A549 (cell line): ENCODE data around the gene ALG3. TPM values are rescaled to one million over a fixed set of nuclear protein-coding genes. Genes with fewer than 3 reads are reported as not detected.
"Not testable (repeated sequence)": the region's sequence is repeated elsewhere in the genome, so short reads cannot be mapped to it uniquely, and the experiment has no call there.

Experiments used
- ATAC-seq, 2 experiments: fragments of 200-7000 bp in 1 of 2; fragments of >200 bp in 1 of 2; cut with Nextera tagmentation in 1 of 2; cut with Tn5 transposase in 1 of 2; 3 replicates each; pipeline versions ENCODE4 v1.8.0 to v1.9.1; 2018 to 2020; ENCODE audit warnings: mild to moderate bottlenecking in 1 of 2, moderate library complexity in 1 of 2
- CTCF ChIA-PET: fragments of 300-600 bp; sonication (Branson Sonifier 250); formaldehyde crosslinking; extraction: SDS; loops from one replicate; lab custom pipeline; 2021; ENCODE audit warnings: antibody characterized with exemption, inconsistent platforms; lab: Yijun Ruan, JAX
- POLR2A ChIA-PET: fragments of 350-600 bp; formaldehyde crosslinking; extraction: SDS; loops from one replicate; lab custom pipeline; 2021; ENCODE audit warnings: antibody characterized with exemption, inconsistent platforms; lab: Yijun Ruan, JAX
- DNase-seq, 2 experiments: peaks; one replicate each; pipeline versions ENCODE4 v3.0.0 to v3.0.0-alpha.2; 2011 to 2016; ENCODE audit warnings: low read depth in 1 of 2, low spot score in 1 of 2
- FAIRE-seq: peaks from 2 replicates; lab custom pipeline; 2011; peaks lifted over from hg19 to GRCh38; lab: Jason Lieb, UNC
- H3K27ac ChIP-seq, 2 experiments: fragments of >200 bp; sonication (Bioruptor Twin); formaldehyde crosslinking; 3 replicates each; pipeline ENCODE4 v1.5.1; 2016 to 2017
- H3K4me1 ChIP-seq: fragments of >200 bp; sonication (Bioruptor Twin); formaldehyde crosslinking; 3 replicates; pipeline ENCODE4 v1.6.1; 2016
- H3K4me2 ChIP-seq: fragments of >200 bp; sonication (Bioruptor Twin); formaldehyde crosslinking; 3 replicates; pipeline ENCODE4 v1.6.1; 2016
- H3K4me3 ChIP-seq: fragments of >200 bp; sonication (Bioruptor Twin); formaldehyde crosslinking; 3 replicates; pipeline ENCODE4 v1.5.1; 2016
- H3K9me3 ChIP-seq: fragments of >200 bp; sonication (Bioruptor Twin); formaldehyde crosslinking; 3 replicates; pipeline ENCODE4 v1.6.1; 2016
- ATOH8 ChIP-seq: fragments of 250-450 bp; sonication (Bioruptor Pico); IDR thresholded peaks from 2 replicates; pipeline ENCODE4 v1.5.0; 2020; ENCODE audit warnings: low read depth, mild to moderate bottlenecking, moderate library complexity
- BCL3 ChIP-seq: fragments of >200 bp; sonication (Bioruptor Twin); formaldehyde crosslinking; IDR thresholded peaks from 3 replicates; pipeline ENCODE4 v1.6.1; 2016
- BHLHE40 ChIP-seq: IDR thresholded peaks from 2 replicates; pipeline ENCODE4 v1.6.1; 2012; ENCODE audit warnings: low read depth, low read length, inconsistent platforms
- CEBPB ChIP-seq, 2 experiments: fragments of >200 bp in 1 of 2; sonication (Bioruptor Twin) in 1 of 2; formaldehyde crosslinking in 1 of 2; IDR thresholded peaks; 2 replicates each; pipeline ENCODE4 v1.6.1; 2012 to 2016
- EHMT2 ChIP-seq: fragments of 200-600 bp; sonication (generic); IDR thresholded peaks from 2 replicates; pipeline ENCODE4 v1.6.1; 2016; ENCODE audit warnings: antibody characterized with exemption, low read depth, mild to moderate bottlenecking, moderate library complexity
- EP300 ChIP-seq, 2 experiments: fragments of >200 bp; sonication (Bioruptor Twin); formaldehyde crosslinking; IDR thresholded peaks; 2 replicates in 1 of 2; 3 replicates in 1 of 2; pipeline ENCODE4 v1.6.1; 2016 to 2017
- ESRRA ChIP-seq: fragments of 150-350 bp; IDR thresholded peaks from 2 replicates; pipeline ENCODE4 v1.6.1; 2014; ENCODE audit warnings: mild to moderate bottlenecking, low read length, borderline replicate concordance
- GATA3 ChIP-seq: IDR thresholded peaks from 2 replicates; pipeline ENCODE4 v1.6.1; 2012; ENCODE audit warnings: borderline replicate concordance
- HES2 ChIP-seq: fragments of >200 bp; sonication (Bioruptor Twin); formaldehyde crosslinking; IDR thresholded peaks from 2 replicates; pipeline ENCODE4 v1.6.1; 2016
- HEYL ChIP-seq: fragments of 250-450 bp; sonication (Bioruptor Pico); IDR thresholded peaks from 2 replicates; pipeline ENCODE4 v1.8.0; 2021; ENCODE audit warnings: mild to moderate bottlenecking, moderate library complexity
- HOXA7 ChIP-seq: fragments of 250-450 bp; sonication (Bioruptor Pico); IDR thresholded peaks from 2 replicates; pipeline ENCODE4 v1.5.0; 2020; ENCODE audit warnings: mild to moderate bottlenecking, moderate library complexity
- JUNB ChIP-seq: fragments of >200 bp; sonication (Bioruptor Twin); formaldehyde crosslinking; IDR thresholded peaks from 2 replicates; pipeline ENCODE4 v1.6.1; 2016
- MAFK ChIP-seq: fragments of 450-650 bp; IDR thresholded peaks from 2 replicates; pipeline ENCODE4 v1.6.1; 2014; ENCODE audit not compliant: partially characterized antibody
- MYC ChIP-seq: IDR thresholded peaks from 2 replicates; pipeline ENCODE4 v1.6.1; 2012; ENCODE audit warnings: mild to moderate bottlenecking, inconsistent platforms, low read length, improper control_type of control experiment, borderline replicate concordance
- NPAS2 ChIP-seq: fragments of 250-450 bp; sonication (Bioruptor Pico); IDR thresholded peaks from 2 replicates; pipeline ENCODE4 v1.8.0; 2022; ENCODE audit warnings: mild to moderate bottlenecking, moderate library complexity, borderline replicate concordance
- PBX3 ChIP-seq: IDR thresholded peaks from 2 replicates; pipeline ENCODE4 v1.6.1; 2012
- PHF8 ChIP-seq: fragments of 200-600 bp; sonication (generic); IDR thresholded peaks from 2 replicates; pipeline ENCODE4 v1.6.1; 2016; ENCODE audit warnings: low read depth, mild to moderate bottlenecking, antibody characterized with exemption, moderate library complexity, borderline replicate concordance
- POLR2A ChIP-seq: IDR thresholded peaks from 2 replicates; pipeline ENCODE4 v1.6.1; 2012; ENCODE audit warnings: mild to moderate bottlenecking, low read length
- RAD21 ChIP-seq, 2 experiments: fragments of >200 bp in 1 of 2; sonication (Bioruptor Twin) in 1 of 2; formaldehyde crosslinking in 1 of 2; IDR thresholded peaks in 1 of 2; conservative IDR thresholded peaks in 1 of 2; 2 replicates in 1 of 2; 3 replicates in 1 of 2; pipeline ENCODE4 v1.6.1; 2012 to 2018; ENCODE audit warnings: inconsistent platforms in 1 of 2
- RFX5 ChIP-seq: fragments of 450-650 bp; IDR thresholded peaks from 2 replicates; pipeline ENCODE4 v1.7.1; 2014; ENCODE audit warnings: antibody characterized with exemption, mild to moderate bottlenecking, moderate library complexity
- TP53 ChIP-seq: fragments of 250-450 bp; sonication (Bioruptor Pico); IDR thresholded peaks from 2 replicates; pipeline ENCODE4 v1.5.0; 2021; ENCODE audit warnings: mild to moderate bottlenecking, moderate library complexity
- ZC3H11A ChIP-seq: fragments of 450-650 bp; IDR thresholded peaks from 2 replicates; pipeline ENCODE4 v1.6.1; 2014; ENCODE audit warnings: antibody characterized with exemption, mild to moderate bottlenecking
- WGBS: methylation state at CpG from one replicate; pipeline ENCODE4 v1.1.6; 2017; ENCODE audit errors: missing lambda C conversion rate; 5-methylcytosine and 5-hydroxymethylcytosine counted together
- polyA plus RNA-seq, 4 experiments: library from polyadenylated mRNA; depleted of rRNA in 3 of 4; stranded (reverse); fragments of >200 nt; fragmentation: RNase III in 1 of 4; extraction: RNeasy Plus Mini Kit Qiagen cat#74134 plus additional on column Dnase treatment in 1 of 4; gene quantifications; 2 replicates in 3 of 4; 3 replicates in 1 of 4; pipeline ENCODE4 v1.2.3, GENCODE V29; 2011 to 2017
- TF ChIP-seq, protein P1 (sequence below): IDR thresholded peaks from 2 replicates; pipeline ENCODE4 v1.6.1; 2012
- TF ChIP-seq, protein P2 (sequence below): fragments of 450-650 bp; IDR thresholded peaks from 2 replicates; pipeline ENCODE4 v1.6.1; 2014; ENCODE audit warnings: antibody characterized with exemption

ALG3 gene
- polyA plus RNA-seq, 2 of the 4 experiments (the other 2 are of a cell fraction): 49.1 to 59.6 TPM

- Histone ChIP-seq H3K27ac (no peak within 1 kb of the TSS), H3K4me3 (no peak within 1 kb of the TSS), H3K9me3 (no peaks in the 10 kb centered on the region), H3K4me1 (no peaks in the 10 kb centered on the region), H3K4me2 (no peak within 1 kb of the TSS)
- TF ChIP-seq HES2: no peak
- no peak for TF ChIP-seq TP53 (CRISPR knock-in tag)
- no peak for TF ChIP-seq GATA3
- no peak for TF ChIP-seq PHF8
- no peak for TF ChIP-seq MYC
- 67% methylated on average over 18 of the region's 65 CpGs for WGBS
- DNase-seq: no peak
- CTCF ChIA-PET: no interaction called here
- ATAC-seq: 0 out of 6 replicates have a peak, but pooled peaks of 1 of the 2 experiments have one; percentile 21
- POLR2A ChIA-PET: no interaction called here
- FAIRE-seq: no peak
These were observed 27.5 kb upstream of the ALG3 start, which contains the start of gene ECE2 for GRCh38 chr3:184275961-184276910. ECE2 (plus strand) TSS chr3:184276022; CDS start chr3:184276154, 132 bp downstream.

DNA sequence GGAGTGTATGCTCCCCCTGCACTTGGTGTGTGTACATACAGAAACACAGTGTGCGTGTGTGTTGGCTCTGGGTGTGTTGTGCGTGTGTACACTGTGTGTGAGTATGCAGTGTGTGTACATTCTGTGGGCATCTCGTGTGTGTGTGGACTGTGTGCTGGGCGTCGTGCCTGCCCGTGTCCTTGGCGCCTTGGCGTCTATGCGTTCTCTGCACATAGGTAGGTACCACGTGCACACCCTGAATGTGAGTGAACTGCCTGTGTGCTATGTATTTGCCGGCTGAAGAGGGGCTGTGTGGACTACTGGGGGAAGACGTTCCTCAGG is 26.6 kb upstream of the ALG3 start:
- H3K9me3 ChIP-seq: no peaks in the 10 kb centered on the region
- no peak overlapping the region for H3K4me2 ChIP-seq
- FAIRE-seq: no peak
- WGBS: 62% methylated on average over 6 of the region's 12 CpGs
- no peak; a peak in 1 of 6 replicates for ATAC-seq
- H3K4me3 ChIP-seq: no peak overlapping the region
- no peak for DNase-seq
- H3K27ac ChIP-seq: no peak overlapping the region
- H3K4me1 ChIP-seq: no peaks in the 10 kb centered on the region
- CTCF ChIA-PET: no interaction called here
- POLR2A ChIA-PET: no interaction called here
- TF ChIP-seq EP300 (IDR thresholded peaks at IDR 0.05): no peak
- no peak for TF ChIP-seq BCL3
- TF ChIP-seq ATOH8: no peak
- TF ChIP-seq RFX5: no peak
- TF ChIP-seq HOXA7 (CRISPR knock-in tag): no peak

DNA sequence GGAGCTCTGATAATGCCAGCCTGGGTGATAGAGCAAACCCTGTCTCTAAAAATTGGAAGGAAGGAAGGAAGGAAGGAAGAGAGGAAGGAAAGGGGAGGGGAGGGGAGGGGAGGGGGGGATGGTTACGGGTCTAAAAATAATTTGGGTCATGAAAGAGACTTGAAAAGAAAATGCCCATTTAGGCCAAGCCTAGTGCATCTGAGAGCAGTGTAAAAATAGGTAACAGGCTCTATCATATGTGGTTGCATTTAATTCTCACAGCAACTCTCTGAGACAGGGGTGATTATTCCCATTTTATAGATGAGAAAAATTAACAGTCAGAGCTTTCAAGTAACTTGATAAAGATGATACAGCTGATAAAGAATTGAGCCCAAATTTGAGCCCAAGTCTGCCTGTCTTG is 23.5 kb upstream of the ALG3 start:
- Histone ChIP-seq H3K4me3 (no peak overlapping the region), H3K4me1 (no peaks in the 10 kb centered on the region), H3K4me2 (no peak overlapping the region), H3K27ac (no peak overlapping the region), H3K9me3 (no peaks in the 10 kb centered on the region)
- 15% methylated on average over 1 of the region's 1 CpG for WGBS
- no peak for TF ChIP-seq RAD21 (conservative IDR thresholded peaks at IDR 0.05 in 1 of 2, IDR thresholded peaks at IDR 0.05 in 1 of 2)
- no peak for TF ChIP-seq CEBPB (IDR thresholded peaks at IDR 0.05)
- TF ChIP-seq EP300 (IDR thresholded peaks at IDR 0.05): no peak
- TF ChIP-seq, protein P1, sequence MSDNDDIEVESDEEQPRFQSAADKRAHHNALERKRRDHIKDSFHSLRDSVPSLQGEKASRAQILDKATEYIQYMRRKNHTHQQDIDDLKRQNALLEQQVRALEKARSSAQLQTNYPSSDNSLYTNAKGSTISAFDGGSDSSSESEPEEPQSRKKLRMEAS: no peak
- no peak for TF ChIP-seq HEYL (CRISPR knock-in tag)
- no peak for TF ChIP-seq NPAS2
- no peak for TF ChIP-seq JUNB
- no peak for TF ChIP-seq BHLHE40
- TF ChIP-seq ATOH8: no peak
- TF ChIP-seq RFX5: no peak
- TF ChIP-seq TP53 (CRISPR knock-in tag): no peak
- TF ChIP-seq ESRRA: no peak
- no peak for TF ChIP-seq EHMT2
- no peak for TF ChIP-seq POLR2A
- no peak for TF ChIP-seq ZC3H11A
- no peak for TF ChIP-seq PBX3
- no peak for TF ChIP-seq MAFK
- TF ChIP-seq, protein P2, sequence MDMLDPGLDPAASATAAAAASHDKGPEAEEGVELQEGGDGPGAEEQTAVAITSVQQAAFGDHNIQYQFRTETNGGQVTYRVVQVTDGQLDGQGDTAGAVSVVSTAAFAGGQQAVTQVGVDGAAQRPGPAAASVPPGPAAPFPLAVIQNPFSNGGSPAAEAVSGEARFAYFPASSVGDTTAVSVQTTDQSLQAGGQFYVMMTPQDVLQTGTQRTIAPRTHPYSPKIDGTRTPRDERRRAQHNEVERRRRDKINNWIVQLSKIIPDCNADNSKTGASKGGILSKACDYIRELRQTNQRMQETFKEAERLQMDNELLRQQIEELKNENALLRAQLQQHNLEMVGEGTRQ: no peak
- POLR2A ChIA-PET: interaction anchor here (0.6 kb wide), 1 partner anchor 119 kb away, joined by 8 read pairs; no protein-coding TSS in a partner anchor
- FAIRE-seq: no peak
- CTCF ChIA-PET: interaction anchor here (0.6 to 1.6 kb wide), 3 partner anchors 17 to 377 kb away, joined by 3 to 7 read pairs (median 3); no protein-coding TSS in a partner anchor
- no peak for ATAC-seq
- no peak for DNase-seq

DNA sequence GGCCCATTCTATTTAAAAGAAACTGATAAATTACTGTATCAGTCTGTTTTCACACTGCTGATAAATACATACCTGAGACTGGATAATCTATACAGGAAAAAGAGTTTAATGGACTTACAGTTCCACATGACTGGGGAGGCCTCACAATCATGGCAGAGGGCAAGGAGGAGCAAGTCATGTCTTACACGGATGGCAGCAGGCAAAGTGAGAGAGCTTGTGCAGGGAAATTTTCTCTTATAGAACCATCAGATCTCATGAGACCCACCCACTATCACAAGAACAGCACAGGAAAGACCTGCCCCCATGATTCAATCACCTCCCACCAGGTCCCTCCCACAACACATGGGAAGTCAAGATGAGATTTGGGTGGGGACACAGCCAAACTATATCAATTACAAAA is 18.5 kb upstream of the ALG3 start:
- H3K4me1 ChIP-seq, FAIRE-seq, H3K9me3 ChIP-seq, H3K27ac ChIP-seq, ATAC-seq, H3K4me3 ChIP-seq, POLR2A ChIA-PET, H3K4me2 ChIP-seq, CTCF ChIA-PET, DNase-seq: not testable (repeated sequence)
- 94% methylated on average over 1 of the region's 1 CpG for WGBS
